SU-DHL-6 (cell line): ENCODE measurements around the gene S100A14.

Experiments used
- H2AFZ ChIP-seq: fragments of 200-600 bp; sonication (generic); 2 replicates; pipeline ENCODE4 v1.6.1; 2014; ENCODE audit warnings: low read depth, mild to moderate bottlenecking, moderate library complexity, mixed read lengths, antibody characterized with exemption, low read length; ENCODE audit not compliant: severe bottlenecking
- H3F3A ChIP-seq: fragments of 200-600 bp; shearing (Covaris generic); 2 replicates; pipeline ENCODE4 v1.6.0; 2016; ENCODE audit warnings: antibody characterized with exemption, mild to moderate bottlenecking; ENCODE audit not compliant: insufficient read depth
- H3K27ac ChIP-seq: fragments of 200-600 bp; sonication (generic); 2 replicates; pipeline ENCODE4 v1.5.1; 2016; ENCODE audit warnings: low read depth, mild to moderate bottlenecking, low read length, moderate library complexity, mixed read lengths
- H3K27me3 ChIP-seq: fragments of 200-600 bp; sonication (generic), shearing (Covaris generic); 2 replicates; pipeline ENCODE4 v1.6.0; 2014; ENCODE audit warnings: mild to moderate bottlenecking, low read length
- H3K36me3 ChIP-seq: fragments of 200-600 bp; sonication (generic); 2 replicates; pipeline ENCODE4 v1.6.1; 2014; ENCODE audit warnings: mild to moderate bottlenecking, low read length, mixed read lengths
- H3K4me2 ChIP-seq: fragments of 300-600, 200-600 bp; shearing (Covaris generic), sonication (generic); 2 replicates; pipeline ENCODE4 v1.6.0; 2014; ENCODE audit warnings: low read length, low read depth, mild to moderate bottlenecking; ENCODE audit not compliant: poor library complexity, severe bottlenecking
- H3K4me3 ChIP-seq: fragments of 200-600 bp; sonication (generic); 2 replicates; pipeline ENCODE4 v1.5.1; 2014; ENCODE audit warnings: antibody characterized with exemption, low read length, mild to moderate bottlenecking, mixed read lengths; ENCODE audit not compliant: insufficient read depth, poor library complexity, severe bottlenecking
- H3K79me2 ChIP-seq: fragments of 200-600 bp; sonication (generic); 2 replicates; pipeline ENCODE4 v1.6.1; 2014; ENCODE audit warnings: mild to moderate bottlenecking, low read length, moderate library complexity; ENCODE audit not compliant: insufficient read depth
- H3K9ac ChIP-seq: fragments of 200-600 bp; sonication (generic); 2 replicates; pipeline ENCODE4 v1.7.0; 2014; ENCODE audit warnings: mild to moderate bottlenecking, low read length
- H3K9me2 ChIP-seq: fragments of 200-600 bp; sonication (generic); replicated peaks from 2 replicates; pipeline ENCODE4 v1.6.1; 2014; ENCODE audit warnings: low read length; ENCODE audit not compliant: insufficient read depth
- H3K9me3 ChIP-seq: fragments of 200-600 bp; sonication (generic); 2 replicates; pipeline ENCODE4 v1.6.1; 2014; ENCODE audit warnings: low read length, mixed read lengths; ENCODE audit not compliant: insufficient read depth
- H4K20me1 ChIP-seq: fragments of 200-600 bp; sonication (generic); 2 replicates; pipeline ENCODE4 v1.6.1; 2014; ENCODE audit warnings: low read depth, mild to moderate bottlenecking, antibody characterized with exemption, low read length, moderate library complexity, mixed read lengths
- CTCF ChIP-seq: fragments of 200-600 bp; sonication (generic); IDR thresholded peaks from one replicate; pipeline ENCODE4 v1.5.1; 2017; ENCODE audit warnings: antibody characterized with exemption, mild to moderate bottlenecking, low read length, moderate library complexity; ENCODE audit not compliant: insufficient read depth, poor library complexity, severe bottlenecking
- EZH2phosphoT487 ChIP-seq: fragments of 200-600 bp; sonication (generic), shearing (Covaris generic); conservative IDR thresholded peaks from 2 replicates; pipeline ENCODE4 v1.6.1; 2018; ENCODE audit warnings: mild to moderate bottlenecking, antibody characterized with exemption, low read length, moderate library complexity, mixed read lengths

Gene S100A14

DNA sequence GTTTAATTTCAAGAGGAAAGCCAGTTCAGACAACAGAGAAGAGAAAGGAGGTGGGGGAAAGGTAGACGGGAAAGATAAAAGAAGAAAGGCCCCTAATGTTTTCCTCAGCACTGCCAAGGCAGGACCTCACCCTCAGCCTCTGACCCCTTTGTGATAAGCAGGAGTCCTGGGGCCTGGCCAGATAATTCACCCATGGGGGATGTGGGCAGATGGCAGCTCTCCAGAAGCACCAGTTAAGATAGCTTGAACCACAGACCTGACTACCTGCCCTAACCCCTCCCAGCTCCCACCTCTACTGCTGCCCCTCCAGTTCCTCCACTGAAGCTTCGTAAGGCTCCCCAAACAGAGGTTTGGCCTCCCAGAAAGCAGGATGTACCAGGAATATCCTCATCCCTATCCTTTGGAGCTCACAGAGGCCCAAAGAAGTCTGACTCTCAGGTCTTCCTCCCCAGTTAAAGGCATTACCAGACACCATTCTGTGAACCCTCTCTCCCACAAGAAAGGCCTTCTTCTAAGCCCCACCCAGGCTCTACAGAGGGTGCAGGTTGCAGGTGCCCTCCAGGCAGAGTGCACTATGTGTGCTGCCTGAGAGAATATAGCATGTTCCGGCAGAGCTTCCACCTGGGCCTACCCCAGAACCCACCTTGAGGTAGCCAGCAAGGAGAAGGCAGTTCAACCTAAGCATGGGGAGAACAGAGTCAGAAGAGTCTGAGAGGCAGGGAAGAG is 33.2 kb upstream of the S100A14 start:
- no peaks in the 10 kb centered on the region for H4K20me1 ChIP-seq
- H3K9me3 ChIP-seq, result no peaks in the 10 kb centered on the region
- no peaks in the 10 kb centered on the region for H3K79me2 ChIP-seq
- H3K9me2 ChIP-seq, result no peaks in the 10 kb centered on the region
- H3K4me3 ChIP-seq, result no peak overlapping the region
- H3K27me3 ChIP-seq, result no peaks in the 10 kb centered on the region
- peaks cover 7% of the 10 kb centered on the region; the same call in 1 of the 2 replicates for H3F3A ChIP-seq
- no peak overlapping the region for H3K4me2 ChIP-seq
- no peak overlapping the region for H2AFZ ChIP-seq
- TF ChIP-seq EZH2phosphoT487 (no peak), CTCF (no peak)
- H3K9ac ChIP-seq, result no peak overlapping the region
- no peak overlapping the region for H3K27ac ChIP-seq
- peaks cover 9% of the 10 kb centered on the region; the same call in 1 of the 2 replicates for H3K36me3 ChIP-seq

DNA sequence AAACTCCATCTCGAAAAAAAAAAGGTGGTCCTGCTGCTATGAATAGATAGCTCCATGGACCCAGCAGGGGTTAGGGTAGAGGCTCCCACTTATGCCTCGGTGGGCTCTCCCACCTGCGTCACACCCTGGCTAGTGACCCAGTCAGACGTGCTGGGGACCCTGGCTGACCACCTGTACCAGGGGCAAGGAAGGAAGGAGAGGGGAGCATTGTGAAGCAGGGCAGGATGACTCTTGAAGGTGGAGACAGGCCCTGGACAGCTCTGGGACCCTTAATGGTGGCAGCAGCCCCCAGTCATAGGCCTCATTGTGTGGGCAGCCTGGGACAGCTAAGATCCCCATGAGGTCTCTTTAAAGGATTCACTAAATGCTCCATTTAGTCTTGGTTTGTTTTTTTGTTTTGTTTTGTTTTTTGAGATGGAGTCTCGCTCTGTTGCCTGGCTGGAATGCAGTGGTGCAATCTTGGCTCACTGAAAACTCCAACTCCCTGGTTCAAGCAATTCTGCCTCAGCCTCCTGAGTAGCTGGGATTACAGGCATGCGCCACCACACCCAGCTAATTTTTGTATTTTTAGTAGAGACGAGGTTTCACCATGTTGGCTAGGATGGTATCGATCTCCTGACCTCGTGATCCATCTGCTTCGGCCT is 32.0 kb upstream of the S100A14 start:
- Histone ChIP-seq H3K4me3 (no peak overlapping the region), H2AFZ (no peak overlapping the region), H3F3A (peaks cover 14% of the 10 kb centered on the region; the same call in 1 of the 2 replicates), H3K36me3 (peaks cover 20% of the 10 kb centered on the region; the same call in 1 of the 2 replicates), H4K20me1 (no peaks in the 10 kb centered on the region), H3K27ac (no peak overlapping the region), H3K79me2 (no peaks in the 10 kb centered on the region), H3K9ac (no peak overlapping the region), H3K9me3 (no peaks in the 10 kb centered on the region), H3K27me3 (no peaks in the 10 kb centered on the region), H3K4me2 (no peak overlapping the region), H3K9me2 (no peaks in the 10 kb centered on the region)
- TF ChIP-seq EZH2phosphoT487 (no peak), CTCF (no peak)

GRCh38 chr1:153647346-153647714 is 31.2 kb upstream of the S100A14 start:
- H4K20me1 ChIP-seq, result no peaks in the 10 kb centered on the region
- H3K4me2 ChIP-seq, result no peak overlapping the region
- peaks cover 14% of the 10 kb centered on the region; the same call in 1 of the 2 replicates for H3F3A ChIP-seq
- no peak overlapping the region for H2AFZ ChIP-seq
- H3K27ac ChIP-seq, result no peak overlapping the region
- H3K9ac ChIP-seq, result no peak overlapping the region
- no peak overlapping the region for H3K4me3 ChIP-seq
- H3K27me3 ChIP-seq, result no peaks in the 10 kb centered on the region
- no peaks in the 10 kb centered on the region for H3K79me2 ChIP-seq
- no peaks in the 10 kb centered on the region for H3K9me2 ChIP-seq
- H3K36me3 ChIP-seq, result peaks cover 28% of the 10 kb centered on the region; the same call in 1 of the 2 replicates
- TF ChIP-seq CTCF, result no peak
- no peak for TF ChIP-seq EZH2phosphoT487
- no peaks in the 10 kb centered on the region for H3K9me3 ChIP-seq
